H1 (cell line): ENCODE results near the gene METAP1D. TPM values are rescaled to one million over a fixed set of nuclear protein-coding genes. Genes with fewer than 3 reads are reported as not detected.

Experiments used
- CTCF ChIA-PET: fragments of 300-600 bp; sonication (Branson Sonifier 250); formaldehyde crosslinking; loops from one replicate; lab custom pipeline; 2021; ENCODE audit not compliant: partially characterized antibody; lab: Charles Lee
- POLR2A ChIA-PET: fragments of 300-600 bp; sonication (Branson Sonifier 250); formaldehyde crosslinking; loops from one replicate; lab custom pipeline; 2021; ENCODE audit warnings: inconsistent platforms; ENCODE audit not compliant: partially characterized antibody; lab: Charles Lee
- DNase-seq, 2 experiments: peaks; one replicate each; pipeline versions ENCODE4 v3.0.0 to v3.0.0-alpha.2; 2010 to 2022; ENCODE audit warnings: low spot score in 2 of 2, low read depth in 1 of 2, mixed read lengths in 1 of 2
- FAIRE-seq: peaks from 2 replicates; lab custom pipeline; 2011; peaks lifted over from hg19 to GRCh38; lab: Jason Lieb, UNC
- H2AFZ ChIP-seq: 2 replicates; pipeline ENCODE4 v1.8.1; 2012; ENCODE audit warnings: low read length, inconsistent platforms
- H2AK5ac ChIP-seq: 2 replicates; pipeline ENCODE4 v1.6.1; 2013; ENCODE audit warnings: low read depth, low read length
- H2BK120ac ChIP-seq: replicated peaks from 2 replicates; pipeline ENCODE3; 2013; ENCODE audit warnings: low read depth, low read length, inconsistent platforms
- H2BK12ac ChIP-seq: 2 replicates; pipeline ENCODE4 v1.6.1; 2013; ENCODE audit warnings: low read depth, low read length
- H2BK15ac ChIP-seq: 2 replicates; pipeline ENCODE4 v1.6.1; 2013; ENCODE audit warnings: low read length
- H2BK20ac ChIP-seq: 2 replicates; pipeline ENCODE4 v1.6.1; 2013; ENCODE audit warnings: low read length
- H2BK5ac ChIP-seq: 2 replicates; pipeline ENCODE4 v1.6.1; 2013; ENCODE audit warnings: low read depth, low read length
- H3K14ac ChIP-seq: 2 replicates; pipeline ENCODE4 v1.6.1; 2013; ENCODE audit warnings: inconsistent platforms; ENCODE audit not compliant: insufficient read length
- H3K18ac ChIP-seq: 2 replicates; pipeline ENCODE4 v1.6.1; 2013; ENCODE audit warnings: low read length; ENCODE audit errors: extremely low read depth
- H3K23ac ChIP-seq: 2 replicates; pipeline ENCODE4 v1.6.1; 2013; ENCODE audit warnings: inconsistent platforms; ENCODE audit not compliant: insufficient read length
- H3K23me2 ChIP-seq: 2 replicates; pipeline ENCODE4 v1.6.1; 2013; ENCODE audit warnings: low read depth, low read length
- H3K27ac ChIP-seq: 2 replicates; pipeline ENCODE4 v1.6.1; 2011; ENCODE audit warnings: low read depth, low read length, inconsistent platforms
- H3K27me3 ChIP-seq, 4 experiments: replicated peaks in 1 of 4; 1 replicate in 1 of 4; 2 replicates in 3 of 4; pipeline versions ENCODE4 v1.6.1 to v1.8.1; 2011 to 2013; ENCODE audit warnings: low read length in 3 of 4, mild to moderate bottlenecking in 3 of 4, inconsistent platforms in 2 of 4, mixed read lengths in 2 of 4, moderate library complexity in 1 of 4; ENCODE audit not compliant: control insufficient read depth in 3 of 4, insufficient read depth in 3 of 4; ENCODE audit errors: extremely low read depth in 1 of 4
- H3K36me3 ChIP-seq, 4 experiments: 2 replicates each; pipeline versions ENCODE4 v1.6.1 to v1.8.1; 2011 to 2013; ENCODE audit warnings: mild to moderate bottlenecking in 4 of 4, low read length in 3 of 4, moderate library complexity in 2 of 4, control low read depth in 1 of 4, inconsistent platforms in 1 of 4; ENCODE audit not compliant: insufficient read depth in 4 of 4, control insufficient read depth in 2 of 4
- H3K4ac ChIP-seq: replicated peaks from 2 replicates; pipeline ENCODE3; 2013; ENCODE audit warnings: low read length, low read depth, mixed read lengths, inconsistent platforms; ENCODE audit not compliant: insufficient read length
- H3K4me1 ChIP-seq, 4 experiments: replicated peaks in 1 of 4; 1 replicate in 1 of 4; 2 replicates in 3 of 4; pipeline versions ENCODE4 v1.6.1 to v1.8.1; 2011 to 2013; ENCODE audit warnings: low read length in 3 of 4, inconsistent platforms in 2 of 4, mixed read lengths in 1 of 4; ENCODE audit not compliant: insufficient read depth in 4 of 4, control insufficient read depth in 3 of 4
- H3K4me2 ChIP-seq, 2 experiments: 2 replicates each; pipeline versions ENCODE4 v1.6.1 to v1.8.1; 2011 to 2013; ENCODE audit warnings: low read depth in 2 of 2, low read length in 2 of 2, control low read depth in 1 of 2, inconsistent platforms in 1 of 2, mild to moderate bottlenecking in 1 of 2; ENCODE audit not compliant: insufficient read depth in 1 of 2
- H3K4me3 ChIP-seq, 4 experiments: fragments of 200-600, 300-600 bp in 1 of 4; sonication (generic), shearing (Covaris generic), sonication (Bioruptor Twin) in 1 of 4; 2 replicates each; pipeline versions ENCODE4 v1.5.1 to v1.8.1; 2011 to 2016; ENCODE audit warnings: low read length in 4 of 4, low read depth in 3 of 4, control low read depth in 2 of 4, inconsistent platforms in 2 of 4, mild to moderate bottlenecking in 2 of 4, mixed read lengths in 1 of 4, moderate library complexity in 1 of 4; ENCODE audit not compliant: insufficient read depth in 2 of 4; ENCODE audit errors: extremely low read depth in 1 of 4
- H3K56ac ChIP-seq: replicated peaks from 2 replicates; pipeline ENCODE3; 2013; ENCODE audit warnings: low read depth, mild to moderate bottlenecking, mixed read lengths, low read length, inconsistent platforms; ENCODE audit not compliant: insufficient read length
- H3K79me1 ChIP-seq: 2 replicates; pipeline ENCODE4 v1.6.1; 2013; ENCODE audit warnings: low read depth, low read length, control low read depth
- H3K79me2 ChIP-seq, 2 experiments: 2 replicates each; pipeline versions ENCODE4 v1.6.1 to v1.8.1; 2012 to 2013; ENCODE audit warnings: low read length in 2 of 2, mild to moderate bottlenecking in 2 of 2, inconsistent platforms in 1 of 2; ENCODE audit not compliant: insufficient read depth in 2 of 2, control insufficient read depth in 1 of 2
- H3K9ac ChIP-seq, 4 experiments: replicated peaks in 1 of 4; 1 replicate in 1 of 4; 2 replicates in 3 of 4; pipeline versions ENCODE4 v1.6.1 to v1.8.1; 2011 to 2013; ENCODE audit warnings: low read depth in 3 of 4, low read length in 3 of 4, control low read depth in 2 of 4, mild to moderate bottlenecking in 2 of 4, moderate library complexity in 2 of 4, inconsistent platforms in 1 of 4; ENCODE audit errors: extremely low read depth in 1 of 4
- H3K9me3 ChIP-seq, 2 experiments: 2 replicates each; pipeline versions ENCODE4 v1.6.1 to v1.8.1; 2012 to 2013; ENCODE audit warnings: mild to moderate bottlenecking in 2 of 2, moderate library complexity in 2 of 2, control low read depth in 1 of 2, inconsistent platforms in 1 of 2, low read depth in 1 of 2, low read length in 1 of 2, mixed read lengths in 1 of 2; ENCODE audit not compliant: insufficient read depth in 2 of 2
- H4K20me1 ChIP-seq, 2 experiments: replicated peaks in 1 of 2; 2 replicates each; pipeline versions ENCODE3 to v1.8.1; 2011 to 2013; ENCODE audit warnings: inconsistent platforms in 2 of 2, low read length in 2 of 2, mild to moderate bottlenecking in 1 of 2; ENCODE audit not compliant: insufficient read depth in 2 of 2, control insufficient read depth in 1 of 2
- H4K5ac ChIP-seq: 2 replicates; pipeline ENCODE4 v1.6.1; 2013; ENCODE audit warnings: low read length, low read depth, mixed read lengths, inconsistent platforms; ENCODE audit not compliant: insufficient read length
- H4K8ac ChIP-seq: 2 replicates; pipeline ENCODE4 v1.8.0; 2013; ENCODE audit warnings: mild to moderate bottlenecking, moderate library complexity, low read length, inconsistent platforms; ENCODE audit not compliant: insufficient read depth; ENCODE audit errors: extremely low read depth
- H4K91ac ChIP-seq: replicated peaks from 2 replicates; pipeline ENCODE3; 2013; ENCODE audit warnings: low read length, mixed read lengths, inconsistent platforms; ENCODE audit not compliant: insufficient read length
- BCL11A ChIP-seq, 2 experiments: IDR thresholded peaks; one replicate each; pipeline ENCODE4 v1.6.1; 2011; ENCODE audit warnings: low read depth in 2 of 2, low read length in 2 of 2, mild to moderate bottlenecking in 2 of 2
- CBX5 ChIP-seq: fragments of 300-800, 300-1000 bp; sonication (generic); IDR thresholded peaks from 2 replicates; pipeline ENCODE4 v1.7.1; 2016; ENCODE audit warnings: antibody characterized with exemption, low read length, low read depth
- E2F6 ChIP-seq: IDR thresholded peaks from 2 replicates; pipeline ENCODE4 v1.6.1; 2012; ENCODE audit warnings: inconsistent platforms
- EP300 ChIP-seq, 2 experiments: IDR thresholded peaks; 1 replicate in 1 of 2; 2 replicates in 1 of 2; pipeline ENCODE4 v1.6.1; 2011 to 2012; ENCODE audit warnings: low read depth in 2 of 2, low read length in 2 of 2, mild to moderate bottlenecking in 2 of 2, borderline replicate concordance in 1 of 2, inconsistent platforms in 1 of 2, moderate library complexity in 1 of 2
- EZH2 ChIP-seq: fragments of 200-600 bp; sonication (generic); IDR thresholded peaks from 2 replicates; pipeline ENCODE4 v1.7.1; 2012; ENCODE audit warnings: low read depth, mild to moderate bottlenecking, moderate library complexity, low read length, inconsistent platforms; ENCODE audit not compliant: severe bottlenecking
- HDAC2 ChIP-seq, 2 experiments: fragments of 300-600 bp in 1 of 2; sonication (generic) in 1 of 2; IDR thresholded peaks; 2 replicates each; pipeline ENCODE4 v1.6.1; 2011 to 2012; ENCODE audit warnings: low read depth in 2 of 2, low read length in 2 of 2, mild to moderate bottlenecking in 2 of 2, moderate library complexity in 2 of 2, borderline replicate concordance in 1 of 2, inconsistent platforms in 1 of 2
- KDM4A ChIP-seq: IDR thresholded peaks from one replicate; pipeline ENCODE4 v1.7.1; 2012; ENCODE audit warnings: low read depth, mild to moderate bottlenecking, moderate library complexity, low read length, inconsistent platforms; ENCODE audit not compliant: severe bottlenecking
- POLR2AphosphoS5 ChIP-seq: IDR thresholded peaks from 2 replicates; pipeline ENCODE4 v1.6.1; 2011; ENCODE audit warnings: low read depth, low read length
- RFX5 ChIP-seq: IDR thresholded peaks from 2 replicates; pipeline ENCODE4 v1.6.1; 2011; ENCODE audit warnings: low read depth, low read length, improper control_type of control experiment, borderline replicate concordance
- RXRA ChIP-seq: IDR thresholded peaks from 2 replicates; pipeline ENCODE4 v1.6.1; 2011; ENCODE audit warnings: low read depth, mild to moderate bottlenecking, low read length, moderate library complexity; ENCODE audit not compliant: insufficient read depth
- SP2 ChIP-seq: IDR thresholded peaks from 2 replicates; pipeline ENCODE4 v1.6.1; 2012; ENCODE audit warnings: mild to moderate bottlenecking, low read length, inconsistent platforms
- TCF12 ChIP-seq: IDR thresholded peaks from 2 replicates; pipeline ENCODE4 v1.6.1; 2011; ENCODE audit warnings: low read depth, mild to moderate bottlenecking, low read length
- WGBS, 2 experiments: shearing (Covaris generic) in 1 of 2; methylation state at CpG; one replicate each; pipeline versions ENCODE4 v1.1.6 to v1.1.7; 2013 to 2015; ENCODE audit warnings: low lambda C conversion rate in 2 of 2, mixed read lengths in 2 of 2, inconsistent platforms in 1 of 2, low coverage in 1 of 2, missing lambda C conversion rate in 1 of 2; ENCODE audit not compliant: insufficient replicate concordance in 2 of 2, insufficient coverage in 1 of 2, insufficient read length in 1 of 2; ENCODE audit errors: extremely low coverage in 1 of 2, missing lambda C conversion rate in 1 of 2; 5-methylcytosine and 5-hydroxymethylcytosine counted together
- polyA plus RNA-seq, 7 experiments: library from polyadenylated mRNA; depleted of rRNA in 3 of 7; stranded (reverse) in 5 of 7; unstranded in 2 of 7; fragments of >200 nt in 5 of 7; fragments of 200-250 nt in 2 of 7; gene quantifications; 1 replicate in 5 of 7; 2 replicates in 1 of 7; 4 replicates in 1 of 7; pipeline versions ENCODE4 v1.2.1 to v1.2.3, GENCODE V29; 2011 to 2013; ENCODE audit warnings: missing spikeins in 2 of 7, mixed read lengths in 2 of 7
- total RNA-seq: library from RNA; stranded (reverse); fragmentation: NEBNext Ultra II Directional; extraction: Animal tissue kit (Norgen Biotek cat#: 25700); gene quantifications from 2 replicates; pipeline ENCODE4 v1.2.1, GENCODE V29; 2021

Gene METAP1D
- total and polyA plus RNA-seq, 2 of the 8 experiments (the other 6 are each of a cell fraction or from before 2014, with no cell fraction given) = 3.9 to 6.2 TPM

GRCh38 chr2:172053486-172053885, 53.7 kb downstream of the METAP1D start:
- no peaks in the 10 kb centered on the region for H3K79me2 ChIP-seq
- no peak overlapping the region for H2AK5ac ChIP-seq
- no peaks in the 10 kb centered on the region for H3K36me3 ChIP-seq
- H4K91ac ChIP-seq = no peak overlapping the region
- no peak overlapping the region for H3K9ac ChIP-seq
- no peak overlapping the region for H3K14ac ChIP-seq
- no peak overlapping the region for H2BK5ac ChIP-seq
- no peak overlapping the region for H4K8ac ChIP-seq
- FAIRE-seq (no peak), DNase-seq (no peak)
- no peak overlapping the region for H3K18ac ChIP-seq
- no peak overlapping the region for H2AFZ ChIP-seq
- H4K5ac ChIP-seq = no peak overlapping the region
- no peaks in the 10 kb centered on the region for H3K27me3 ChIP-seq
- H2BK20ac ChIP-seq = no peak overlapping the region
- H3K4ac ChIP-seq = no peak overlapping the region
- H3K79me1 ChIP-seq = no peaks in the 10 kb centered on the region
- no peaks in the 10 kb centered on the region for H3K23me2 ChIP-seq
- H3K56ac ChIP-seq = no peak overlapping the region
- H3K4me1 ChIP-seq = no peaks in the 10 kb centered on the region
- POLR2A ChIA-PET = no interaction called here
- no peak overlapping the region for H2BK120ac ChIP-seq
- no peaks in the 10 kb centered on the region for H3K9me3 ChIP-seq
- H3K4me3 ChIP-seq = no peak overlapping the region
- no peaks in the 10 kb centered on the region for H4K20me1 ChIP-seq
- H3K23ac ChIP-seq = no peak overlapping the region
- H2BK15ac ChIP-seq = no peak overlapping the region
- CTCF ChIA-PET = interaction anchor here (1.6 to 1.7 kb wide), 2 partner anchors 60 to 74 kb away, joined by 3 to 4 read pairs; no protein-coding TSS in a partner anchor
- 88% methylated on average over 1 of the region's 1 CpG; no CpG with 5 or more reads in 1 of the 2 experiments for WGBS, 2 experiments
- H3K4me2 ChIP-seq = no peak overlapping the region
- H2BK12ac ChIP-seq = no peak overlapping the region
- no peak overlapping the region for H3K27ac ChIP-seq
- TF ChIP-seq SP2 (no peak), TCF12 (no peak), RXRA (no peak), CBX5 (no peak), BCL11A (IDR thresholded peaks at IDR 0.05; ENCODE audit: low read depth in 2 of 2, low read length in 2 of 2) (no peak), EZH2 (no peak), HDAC2 (IDR thresholded peaks at IDR 0.05; ENCODE audit: borderline replicate concordance in 1 of 2, low read depth in 2 of 2, low read length in 2 of 2) (no peak), POLR2AphosphoS5 (no peak), KDM4A (no peak), EP300 (IDR thresholded peaks at IDR 0.05; ENCODE audit: borderline replicate concordance in 1 of 2, low read depth in 2 of 2, low read length in 2 of 2) (no peak), E2F6 (no peak), RFX5 (no peak)
- TF ChIP-seq, all 59 proteins: peak for 0
